Tibial nerve (tissue), 4 donors: Measurements from ENCODE around the gene FAM193A. TPM values are rescaled to one million over a fixed set of nuclear protein-coding genes. Genes with fewer than 3 reads are reported as not detected.
A peak's percentile ranks its signal among the peaks of the same experiment; 100 is the strongest.

ENCODE experiments used
- DNase-seq, 2 donors: peaks; one replicate each; pipeline ENCODE4 v3.0.0-alpha.2; 2019; ENCODE audit warnings: low spot score in 2 of 2
- H3K27ac ChIP-seq, 4 donors: fragments of 200-600 bp; sonication (generic) in 3 of 4; one replicate each; pipeline ENCODE4 v1.5.1; 2017 to 2019; ENCODE audit warnings: mild to moderate bottlenecking in 1 of 4
- H3K27me3 ChIP-seq, 2 donors: fragments of 200-600 bp; sonication (generic) in 1 of 2; one replicate each; pipeline versions ENCODE4 v1.5.1 to v1.6.0; 2017 to 2019
- H3K36me3 ChIP-seq, 3 donors: fragments of 200-600 bp; sonication (generic); one replicate each; pipeline ENCODE4 v1.5.1; 2018 to 2019
- H3K4me1 ChIP-seq, 4 donors: fragments of 200-600 bp; sonication (generic) in 3 of 4; one replicate each; pipeline ENCODE4 v1.5.1; 2017 to 2019
- H3K4me3 ChIP-seq, 4 donors: fragments of 200-600 bp; sonication (generic) in 3 of 4; one replicate each; pipeline ENCODE4 v1.5.1; 2017 to 2019; ENCODE audit warnings: mild to moderate bottlenecking in 1 of 4, moderate library complexity in 1 of 4
- H3K9me3 ChIP-seq, 4 donors: fragments of 200-600 bp; sonication (generic) in 3 of 4; one replicate each; pipeline ENCODE4 v1.5.1; 2017 to 2019
- CTCF ChIP-seq, 5 experiments: fragments of 200-600 bp in 3 of 5; fragments of 450-650 bp in 2 of 5; sonication (generic) in 3 of 5; IDR thresholded peaks; one replicate each; pipeline ENCODE4 v1.5.1; 2016 to 2019; ENCODE audit warnings: antibody characterized with exemption in 5 of 5, mild to moderate bottlenecking in 3 of 5, moderate library complexity in 2 of 5
- EP300 ChIP-seq, 2 donors: sonication (generic); formaldehyde crosslinking; IDR thresholded peaks; one replicate each; pipeline ENCODE4 v1.6.1; 2017; ENCODE audit warnings: antibody characterized with exemption in 2 of 2, mild to moderate bottlenecking in 1 of 2
- POLR2A ChIP-seq, 2 donors: fragments of 450-650 bp; IDR thresholded peaks; one replicate each; pipeline ENCODE4 v1.6.1; 2017; ENCODE audit warnings: antibody characterized with exemption in 2 of 2, mild to moderate bottlenecking in 2 of 2, moderate library complexity in 2 of 2
- WGBS, 2 donors: methylation state at CpG; one replicate each; pipeline ENCODE4 v1.1.5; 2018; 5-methylcytosine and 5-hydroxymethylcytosine counted together
- total RNA-seq, 4 donors: library from RNA; depleted of rRNA; stranded (reverse); fragments of >200 nt; gene quantifications; one replicate each; pipeline ENCODE4 v1.1.0, GENCODE V29; 2016

The FAM193A gene
- total RNA-seq, 4 donors from 2014 or later, result 28.6 to 54.6 (median 36.0) TPM

GRCh38 chr4:2515830-2516550 is 20.5 kb upstream of the FAM193A start:
- Histone ChIP-seq H3K36me3 (peaks cover 2 to 57% (median 14%) of the 10 kb centered on the region in 3 donors), H3K27ac (peak overlapping the region in 2 of 4 donors; percentile 16 to 40), H3K27me3 (no peaks in the 10 kb centered on the region), H3K4me3 (no peak overlapping the region), H3K4me1 (peaks cover 0 to 15% (median 0%) of the 10 kb centered on the region in 4 donors), H3K9me3 (no peaks in the 10 kb centered on the region)
- no peak for TF ChIP-seq EP300 (IDR thresholded peaks at IDR 0.05)
- no peak for TF ChIP-seq CTCF (IDR thresholded peaks at IDR 0.05)
- TF ChIP-seq POLR2A (IDR thresholded peaks at IDR 0.05), result no peak
- 51 to 61% methylated on average over 4 of the region's 4 CpGs for WGBS, 2 donors
- DNase-seq, result peak; percentile 26 to 54

GRCh38 chr4:2516635-2517034 is 19.8 kb upstream of the FAM193A start:
- WGBS, 2 donors, result 74 to 75% methylated on average over 2 of the region's 2 CpGs

DNA sequence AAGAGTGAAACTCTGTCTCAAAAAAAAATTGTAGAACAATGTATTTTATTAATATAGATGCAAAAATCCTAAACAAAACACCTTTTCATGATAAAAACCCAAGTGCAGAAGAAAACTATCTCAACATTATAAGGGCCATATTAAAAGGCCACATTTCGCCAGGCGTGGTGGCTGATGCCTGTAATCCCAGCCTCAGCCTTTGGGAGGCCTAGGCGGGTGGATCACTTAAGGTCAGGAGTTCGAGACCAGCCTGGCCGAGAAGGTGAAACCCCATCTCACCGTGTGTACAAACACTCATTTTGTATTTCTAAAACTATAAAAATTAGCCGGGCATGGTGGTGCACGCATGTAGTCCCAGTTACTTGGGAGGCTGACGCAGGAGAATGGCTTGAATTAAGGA is 9.9 kb upstream of the FAM193A start:
- WGBS, 2 donors, result 91 to 92% methylated on average over 9 of the region's 9 CpGs
- TF ChIP-seq CTCF (IDR thresholded peaks at IDR 0.05) (no peak), POLR2A (IDR thresholded peaks at IDR 0.05) (no peak), EP300 (IDR thresholded peaks at IDR 0.05) (no peak)
- no peak for DNase-seq

More at GRCh38 chr4:2516635-2517034, 19.8 kb upstream of the FAM193A start:
- peaks cover 2 to 55% (median 14%) of the 10 kb centered on the region in 3 donors for H3K36me3 ChIP-seq
- DNase-seq, result no peak
- H3K27me3 ChIP-seq, result no peaks in the 10 kb centered on the region
- H3K4me3 ChIP-seq, result no peak overlapping the region
- no peaks in the 10 kb centered on the region for H3K9me3 ChIP-seq
- H3K27ac ChIP-seq, result peak overlapping the region in 1 of 4 donors; percentile 14
- TF ChIP-seq POLR2A (IDR thresholded peaks at IDR 0.05), result no peak
- no peak for TF ChIP-seq CTCF (IDR thresholded peaks at IDR 0.05)
- TF ChIP-seq EP300 (IDR thresholded peaks at IDR 0.05), result no peak
- H3K4me1 ChIP-seq, result peaks cover 0 to 15% (median 0%) of the 10 kb centered on the region in 4 donors

GRCh38 chr4:2534904-2535375 is 1.5 kb upstream of the FAM193A start:
- DNase-seq, result no peak
- Histone ChIP-seq H3K9me3 (no peaks in the 10 kb centered on the region), H3K27me3 (no peaks in the 10 kb centered on the region), H3K27ac (peak overlapping the region; percentile 85 to 97 (median 93)), H3K4me3 (peak overlapping the region; percentile 59 to 99 (median 71)), H3K36me3 (no peaks in the 10 kb centered on the region), H3K4me1 (peaks cover 0 to 33% (median 15%) of the 10 kb centered on the region in 4 donors)
- 43 to 54% methylated on average over 5 of the region's 5 CpGs for WGBS, 2 donors
- no peak for TF ChIP-seq CTCF (IDR thresholded peaks at IDR 0.05)
- no peak for TF ChIP-seq POLR2A (IDR thresholded peaks at IDR 0.05)
- no peak for TF ChIP-seq EP300 (IDR thresholded peaks at IDR 0.05)

More for the DNA sequence above, 9.9 kb upstream of the FAM193A start:
- Histone ChIP-seq H3K36me3 (no peaks in the 10 kb centered on the region), H3K27ac (no peak overlapping the region), H3K27me3 (no peaks in the 10 kb centered on the region), H3K9me3 (no peaks in the 10 kb centered on the region), H3K4me1 (no peaks in the 10 kb centered on the region), H3K4me3 (no peak overlapping the region)
